ENCODE measurements around the gene USP6NL. TPM values are rescaled to one million over a fixed set of nuclear protein-coding genes. Genes with fewer than 3 reads are reported as not detected.

USP6NL gene
- total RNA-seq, 1 experiment from 2014 or later, result 11.5 TPM

DNA sequence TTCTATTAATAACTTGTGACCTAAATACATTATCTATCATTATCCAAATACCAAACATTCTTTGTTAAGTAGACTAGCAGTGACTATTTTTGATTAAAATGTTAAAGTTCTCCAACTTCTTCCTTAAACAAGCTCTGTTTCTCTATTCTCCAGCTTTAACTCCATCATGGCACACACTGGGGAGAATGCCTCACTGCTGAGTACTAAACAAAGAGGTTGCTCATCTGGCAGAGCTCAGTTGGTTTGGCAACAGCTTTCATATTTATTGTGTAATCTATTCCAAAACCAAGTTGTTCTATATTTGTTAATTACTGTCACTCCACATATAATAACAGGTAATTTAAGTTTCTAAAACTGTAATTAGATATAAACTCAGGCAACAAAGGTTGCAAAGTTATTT lies 89.6 kb downstream of the USP6NL start:
- H3K27ac ChIP-seq, result no peak overlapping the region
- H3K4me3 ChIP-seq, result no peak overlapping the region
- H3K27me3 ChIP-seq (replicated peaks), result no peaks in the 10 kb centered on the region
- no peak for DNase-seq (ENCODE audit: low read depth in 1 of 2, low spot score in 2 of 2)
- no peaks in the 10 kb centered on the region for H3K9me3 ChIP-seq (replicated peaks)
- H3K4me1 ChIP-seq (replicated peaks), result no peaks in the 10 kb centered on the region
- no peaks in the 10 kb centered on the region for H3K36me3 ChIP-seq

DNA sequence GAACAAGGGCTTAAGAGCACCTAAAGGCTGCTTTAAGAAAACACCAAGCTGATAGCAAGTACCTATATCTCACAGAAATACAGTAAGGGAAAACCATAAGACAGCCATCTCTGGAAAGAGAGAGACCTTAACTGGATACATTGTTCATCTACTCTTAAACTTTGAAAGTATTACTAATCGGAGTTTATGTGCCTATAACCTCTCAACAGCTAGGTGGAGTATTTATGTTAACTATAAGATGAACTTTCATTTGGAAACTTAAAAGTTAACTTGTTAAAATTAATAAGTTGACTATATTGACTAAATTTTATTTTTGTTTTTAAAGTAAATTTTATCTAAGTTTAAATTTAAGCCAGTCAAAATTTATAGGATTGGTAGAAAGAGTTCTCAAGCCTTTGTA lies 90.6 kb downstream of the USP6NL start:
- DNase-seq (ENCODE audit: low read depth in 1 of 2, low spot score in 2 of 2), result no peak

DNA sequence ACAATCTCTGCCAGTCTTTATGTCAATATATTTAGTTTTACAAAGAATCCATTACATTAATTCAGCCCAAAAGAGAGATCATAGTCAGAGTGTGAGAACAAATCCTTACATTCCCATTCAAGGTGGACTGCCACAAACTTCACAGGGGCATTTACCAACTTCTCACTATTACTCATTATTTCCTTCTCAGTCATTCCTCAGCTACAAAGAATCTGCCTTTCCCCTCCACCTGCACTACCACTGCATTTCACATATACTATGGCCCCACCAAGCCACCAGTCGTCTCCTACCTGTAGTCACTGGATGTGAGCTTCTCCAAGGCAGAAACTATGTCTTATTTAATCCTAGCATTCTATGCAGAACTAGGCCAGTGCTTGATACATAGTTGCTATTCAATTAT lies 94.3 kb downstream of the USP6NL start:
- Histone ChIP-seq H3K27ac (no peak overlapping the region), H3K36me3 (no peaks in the 10 kb centered on the region), H3K9me3 (replicated peaks) (no peaks in the 10 kb centered on the region), H3K27me3 (replicated peaks) (no peaks in the 10 kb centered on the region), H3K4me3 (no peak overlapping the region), H3K4me1 (replicated peaks) (no peaks in the 10 kb centered on the region)
- no peak for DNase-seq (ENCODE audit: low read depth in 1 of 2, low spot score in 2 of 2)

More for the DNA sequence above, 90.6 kb downstream of the USP6NL start:
- H3K9me3 ChIP-seq (replicated peaks), result no peaks in the 10 kb centered on the region
- H3K36me3 ChIP-seq, result no peaks in the 10 kb centered on the region
- no peak overlapping the region for H3K4me3 ChIP-seq
- no peaks in the 10 kb centered on the region for H3K4me1 ChIP-seq (replicated peaks)
- H3K27me3 ChIP-seq (replicated peaks), result no peaks in the 10 kb centered on the region
- no peak overlapping the region for H3K27ac ChIP-seq

DNA sequence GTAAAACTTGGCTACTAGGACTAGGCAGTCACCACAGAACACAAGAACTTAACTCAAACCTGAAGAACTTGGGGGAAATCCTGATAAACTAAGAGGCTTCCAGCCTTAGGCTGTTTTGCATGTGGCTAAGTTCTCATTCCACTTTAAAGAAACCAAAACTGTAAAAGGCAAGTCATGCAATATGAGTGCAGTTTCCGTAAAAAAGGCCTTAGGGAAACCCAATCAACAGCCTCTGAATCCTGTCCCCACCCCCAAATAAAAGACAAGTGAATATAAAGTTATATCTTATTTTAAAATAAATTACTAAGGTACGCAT lies 95.1 kb downstream of the USP6NL start:
- DNase-seq (ENCODE audit: low read depth in 1 of 2, low spot score in 2 of 2), result no peak
- no peak overlapping the region for H3K4me3 ChIP-seq
- no peak overlapping the region for H3K27ac ChIP-seq
- H3K9me3 ChIP-seq (replicated peaks), result no peaks in the 10 kb centered on the region
- no peaks in the 10 kb centered on the region for H3K4me1 ChIP-seq (replicated peaks)
- H3K27me3 ChIP-seq (replicated peaks), result no peaks in the 10 kb centered on the region
- no peaks in the 10 kb centered on the region for H3K36me3 ChIP-seq

DNA sequence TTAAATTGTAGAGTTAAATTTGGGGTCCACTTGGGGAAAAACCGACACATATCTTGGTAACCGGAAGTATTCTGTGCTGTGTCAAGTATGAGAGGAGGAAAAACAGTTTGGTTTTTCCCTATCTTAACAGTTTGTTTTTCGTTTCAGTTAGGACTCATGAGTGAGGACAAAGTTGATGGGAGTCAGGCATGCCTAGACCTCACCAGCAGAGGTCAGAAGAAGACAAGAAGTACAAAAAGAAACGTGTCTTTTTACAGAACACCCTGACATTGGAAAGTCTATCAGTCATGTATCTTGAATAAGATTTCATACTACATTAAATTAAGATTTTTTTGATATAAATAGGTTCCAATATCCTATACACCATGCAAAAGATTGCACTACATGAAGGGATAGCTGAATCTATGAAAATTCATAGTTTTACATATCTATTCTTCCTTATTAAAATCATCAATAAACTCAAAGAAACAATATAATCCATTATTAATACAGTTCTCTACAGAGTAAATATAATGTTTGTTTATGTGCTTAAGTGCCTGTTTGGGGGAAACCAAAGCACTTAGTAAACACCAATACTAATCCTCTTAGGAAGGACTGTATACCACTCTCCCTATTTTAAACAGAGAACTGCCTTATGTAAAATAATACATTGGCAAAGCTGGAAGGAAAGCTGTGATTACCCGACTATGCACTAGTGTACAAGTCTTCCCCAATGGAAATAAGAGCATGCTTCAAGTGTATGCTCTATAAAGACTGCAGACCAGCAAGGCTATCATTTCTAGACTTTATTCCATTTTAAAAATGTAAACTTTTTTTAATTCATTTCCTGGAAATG lies 95.6 kb downstream of the USP6NL start:
- H3K4me3 ChIP-seq, result no peak overlapping the region
- no peaks in the 10 kb centered on the region for H3K36me3 ChIP-seq
- H3K27me3 ChIP-seq (replicated peaks), result no peaks in the 10 kb centered on the region
- H3K27ac ChIP-seq, result no peak overlapping the region
- no peaks in the 10 kb centered on the region for H3K9me3 ChIP-seq (replicated peaks)
- DNase-seq (ENCODE audit: low read depth in 1 of 2, low spot score in 2 of 2), result peak in 1 of 2 experiments; percentile 32
- H3K4me1 ChIP-seq (replicated peaks), result no peaks in the 10 kb centered on the region

DNA sequence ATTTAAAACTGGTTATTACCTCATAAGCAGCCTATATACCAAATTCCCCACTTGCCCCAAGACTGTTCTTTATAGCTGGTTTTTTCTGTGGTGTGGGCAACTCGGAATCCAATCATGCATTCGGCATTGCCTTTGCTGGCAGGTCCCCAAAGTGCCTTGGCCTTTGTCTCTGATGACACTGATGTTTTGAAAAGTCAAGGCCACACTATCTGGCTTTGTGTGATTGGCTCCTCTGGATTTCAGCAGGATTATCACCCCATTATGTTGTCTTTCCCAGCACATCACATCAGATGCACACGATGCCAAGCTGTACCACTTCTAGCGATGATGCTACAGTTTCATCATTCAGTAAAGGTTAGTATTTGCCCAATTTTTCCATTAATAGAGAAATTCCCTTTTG lies 97.7 kb downstream of the USP6NL start:
- no peaks in the 10 kb centered on the region for H3K4me1 ChIP-seq (replicated peaks)
- no peaks in the 10 kb centered on the region for H3K9me3 ChIP-seq (replicated peaks)
- no peak for DNase-seq (ENCODE audit: low read depth in 1 of 2, low spot score in 2 of 2)
- no peaks in the 10 kb centered on the region for H3K27me3 ChIP-seq (replicated peaks)
- H3K36me3 ChIP-seq, result no peaks in the 10 kb centered on the region
- no peak overlapping the region for H3K27ac ChIP-seq
- H3K4me3 ChIP-seq, result no peak overlapping the region

DNA sequence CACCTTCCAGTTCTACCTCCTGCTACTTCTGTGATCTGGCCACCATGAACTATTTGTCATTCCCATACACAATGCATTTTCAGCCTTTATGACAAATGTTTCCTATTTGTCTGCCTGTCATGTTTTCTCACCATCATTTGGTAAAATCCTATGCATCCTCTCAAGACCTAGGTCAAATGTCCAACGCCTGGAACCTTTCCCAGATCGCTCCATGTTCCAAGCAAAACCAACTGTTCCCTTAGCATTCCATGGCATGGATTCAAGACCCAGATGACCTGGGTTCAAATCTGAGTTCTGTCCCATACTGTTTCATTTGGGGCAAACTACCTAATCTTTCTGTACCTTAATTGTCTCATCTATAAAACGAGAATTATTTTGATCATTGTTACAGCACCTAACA lies 98.9 kb downstream of the USP6NL start:
- Histone ChIP-seq H3K27ac (no peak overlapping the region), H3K9me3 (replicated peaks) (no peaks in the 10 kb centered on the region), H3K4me3 (no peak overlapping the region), H3K36me3 (no peaks in the 10 kb centered on the region), H3K4me1 (replicated peaks) (no peaks in the 10 kb centered on the region), H3K27me3 (replicated peaks) (no peaks in the 10 kb centered on the region)
- DNase-seq (ENCODE audit: low read depth in 1 of 2, low spot score in 2 of 2), result no peak

DNA sequence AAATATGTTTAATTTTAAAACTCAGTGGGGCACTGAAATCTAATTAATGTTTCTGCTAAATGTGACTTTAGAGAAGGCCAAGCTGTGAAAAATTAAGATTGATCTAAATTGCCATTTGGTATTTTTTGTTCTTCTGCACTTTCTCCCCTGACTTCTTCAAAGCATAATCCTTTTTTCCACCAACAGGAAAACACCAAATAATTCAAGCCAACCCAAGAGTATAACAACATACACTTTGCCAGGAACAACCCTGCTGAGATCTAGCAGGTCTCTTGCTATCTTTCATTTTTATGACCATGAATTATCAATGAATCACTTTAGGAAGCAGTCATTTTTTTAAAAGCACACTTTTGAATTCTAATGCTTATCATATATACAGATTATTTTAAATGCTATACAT lies 100.1 kb downstream of the USP6NL start:
- Histone ChIP-seq H3K27ac (no peak overlapping the region), H3K4me1 (replicated peaks) (no peaks in the 10 kb centered on the region), H3K27me3 (replicated peaks) (no peaks in the 10 kb centered on the region), H3K9me3 (replicated peaks) (no peaks in the 10 kb centered on the region), H3K36me3 (no peaks in the 10 kb centered on the region), H3K4me3 (no peak overlapping the region)
- no peak for DNase-seq (ENCODE audit: low read depth in 1 of 2, low spot score in 2 of 2)

DNA sequence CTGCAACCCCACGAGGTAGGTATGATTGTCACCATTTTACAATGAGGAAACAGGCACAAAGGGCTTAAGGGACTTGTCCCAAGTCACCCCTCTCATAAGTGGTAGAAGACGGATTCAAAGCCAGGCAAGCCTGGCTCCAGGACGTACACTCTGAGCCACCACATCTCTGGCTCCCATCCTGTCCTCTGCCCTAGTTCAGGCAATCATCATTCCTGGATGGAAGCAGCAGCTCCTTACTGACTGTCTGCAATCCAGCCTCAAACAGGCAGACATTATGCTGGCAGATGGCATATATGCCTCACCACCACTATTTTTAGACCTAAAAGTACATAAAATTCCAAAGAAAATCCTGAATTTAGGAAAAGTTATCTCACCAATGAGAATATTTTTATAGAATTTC lies 100.7 kb downstream of the USP6NL start:
- Histone ChIP-seq H3K4me1 (replicated peaks) (no peaks in the 10 kb centered on the region), H3K4me3 (no peak overlapping the region), H3K27me3 (replicated peaks) (no peaks in the 10 kb centered on the region), H3K27ac (no peak overlapping the region), H3K36me3 (no peaks in the 10 kb centered on the region), H3K9me3 (replicated peaks) (no peaks in the 10 kb centered on the region)
- no peak for DNase-seq (ENCODE audit: low read depth in 1 of 2, low spot score in 2 of 2)

DNA sequence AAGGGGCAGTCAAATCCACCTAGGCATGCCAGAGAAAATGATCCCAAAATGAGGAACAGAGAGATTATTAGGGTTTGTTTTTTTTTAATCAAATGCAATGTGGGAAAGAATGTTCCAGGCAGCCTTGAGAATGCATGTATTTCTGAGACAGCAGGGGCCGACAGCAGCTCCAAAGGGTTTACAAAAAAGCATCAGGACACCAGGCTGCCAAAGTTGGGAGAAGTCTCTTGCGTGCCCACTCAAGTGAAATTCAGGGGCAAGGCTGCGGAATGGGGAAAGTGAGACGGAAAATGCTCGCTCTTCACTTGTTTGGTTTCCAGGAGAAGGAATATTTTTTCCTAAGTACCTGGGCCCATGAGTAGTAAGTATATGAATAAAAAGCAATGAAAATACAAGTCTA lies 101.2 kb downstream of the USP6NL start:
- no peaks in the 10 kb centered on the region for H3K36me3 ChIP-seq
- no peaks in the 10 kb centered on the region for H3K9me3 ChIP-seq (replicated peaks)
- no peak overlapping the region for H3K27ac ChIP-seq
- H3K4me1 ChIP-seq (replicated peaks), result no peaks in the 10 kb centered on the region
- no peak overlapping the region for H3K4me3 ChIP-seq
- DNase-seq (ENCODE audit: low read depth in 1 of 2, low spot score in 2 of 2), result no peak
- no peaks in the 10 kb centered on the region for H3K27me3 ChIP-seq (replicated peaks)

DNA sequence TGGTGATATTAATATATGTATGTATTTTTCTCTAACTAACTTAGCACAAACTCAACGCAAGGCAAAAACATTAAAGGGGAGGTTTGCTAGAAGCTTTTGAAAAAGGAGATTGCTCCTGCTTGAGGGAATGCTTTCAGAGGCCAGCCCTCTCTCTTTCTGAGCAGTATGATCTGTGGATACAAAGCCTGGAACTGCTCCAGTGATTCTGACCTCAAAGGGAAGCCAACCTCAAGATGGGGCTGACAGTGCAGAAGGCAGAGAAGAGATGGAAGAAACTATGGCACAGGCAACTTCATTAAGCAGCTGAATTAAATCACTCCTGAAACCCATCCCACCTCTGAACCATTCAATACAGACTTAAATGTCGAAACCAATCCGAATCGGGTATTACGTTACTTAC lies 102.4 kb downstream of the USP6NL start:
- no peaks in the 10 kb centered on the region for H3K27me3 ChIP-seq (replicated peaks)
- no peak for DNase-seq (ENCODE audit: low read depth in 1 of 2, low spot score in 2 of 2)

DNA sequence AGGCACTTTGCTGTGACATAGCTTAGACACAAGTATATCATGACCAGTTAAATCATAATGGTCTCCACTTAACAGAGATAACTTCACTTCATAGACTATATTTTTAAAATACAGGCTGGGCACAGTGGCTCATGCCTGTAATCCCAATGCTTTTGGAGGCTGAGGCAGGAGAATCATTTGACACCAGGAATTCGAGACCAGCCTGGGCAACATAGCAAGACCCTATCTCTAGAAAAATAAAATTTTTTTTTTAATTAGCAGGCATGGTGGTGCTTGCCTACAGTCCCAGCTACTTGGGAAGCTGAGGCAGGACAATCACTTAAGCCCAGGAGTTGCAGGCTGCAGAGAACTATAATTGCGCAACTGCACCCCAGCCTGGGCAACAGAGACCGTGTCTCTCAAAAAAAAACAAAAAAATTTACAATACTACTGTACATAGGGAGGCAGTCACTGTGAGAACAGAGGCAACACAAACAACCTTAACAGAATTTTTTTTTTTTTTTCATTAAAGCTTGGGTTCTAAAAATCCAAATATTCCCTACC lies 105.1 kb downstream of the USP6NL start:
- Histone ChIP-seq H3K27ac (no peak overlapping the region), H3K9me3 (replicated peaks) (no peaks in the 10 kb centered on the region), H3K4me3 (no peak overlapping the region), H3K36me3 (no peaks in the 10 kb centered on the region), H3K4me1 (replicated peaks) (no peaks in the 10 kb centered on the region), H3K27me3 (replicated peaks) (no peaks in the 10 kb centered on the region)
- DNase-seq (ENCODE audit: low read depth in 1 of 2, low spot score in 2 of 2), result no peak

More for the DNA sequence above, 102.4 kb downstream of the USP6NL start:
- no peak overlapping the region for H3K27ac ChIP-seq
- H3K9me3 ChIP-seq (replicated peaks), result no peaks in the 10 kb centered on the region
- no peak overlapping the region for H3K4me3 ChIP-seq
- H3K36me3 ChIP-seq, result no peaks in the 10 kb centered on the region
- no peaks in the 10 kb centered on the region for H3K4me1 ChIP-seq (replicated peaks)

DNA sequence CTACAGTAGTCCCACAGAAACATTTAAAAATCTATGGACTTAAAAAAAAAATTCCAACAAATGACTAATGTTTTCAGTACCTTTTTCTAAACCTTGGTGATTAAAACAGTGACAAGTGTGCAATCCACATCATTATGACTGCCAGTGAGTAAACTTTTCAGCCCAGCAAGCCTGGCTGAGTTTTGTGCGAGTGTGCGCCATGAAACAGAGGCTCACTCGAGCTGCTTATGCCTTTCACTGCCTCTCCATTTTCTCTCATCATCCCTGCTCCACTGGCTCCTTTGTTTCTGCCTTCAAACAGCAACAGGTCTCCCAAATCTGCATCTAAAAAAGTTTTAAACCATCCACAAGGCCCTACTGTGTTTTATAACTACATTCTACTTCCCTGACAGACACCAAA lies 105.8 kb downstream of the USP6NL start:
- no peak for DNase-seq (ENCODE audit: low read depth in 1 of 2, low spot score in 2 of 2)
- H3K4me3 ChIP-seq, result no peak overlapping the region
- H3K36me3 ChIP-seq, result no peaks in the 10 kb centered on the region
- H3K9me3 ChIP-seq (replicated peaks), result no peaks in the 10 kb centered on the region
- no peaks in the 10 kb centered on the region for H3K27me3 ChIP-seq (replicated peaks)
- H3K27ac ChIP-seq, result no peak overlapping the region
- H3K4me1 ChIP-seq (replicated peaks), result no peaks in the 10 kb centered on the region

DNA sequence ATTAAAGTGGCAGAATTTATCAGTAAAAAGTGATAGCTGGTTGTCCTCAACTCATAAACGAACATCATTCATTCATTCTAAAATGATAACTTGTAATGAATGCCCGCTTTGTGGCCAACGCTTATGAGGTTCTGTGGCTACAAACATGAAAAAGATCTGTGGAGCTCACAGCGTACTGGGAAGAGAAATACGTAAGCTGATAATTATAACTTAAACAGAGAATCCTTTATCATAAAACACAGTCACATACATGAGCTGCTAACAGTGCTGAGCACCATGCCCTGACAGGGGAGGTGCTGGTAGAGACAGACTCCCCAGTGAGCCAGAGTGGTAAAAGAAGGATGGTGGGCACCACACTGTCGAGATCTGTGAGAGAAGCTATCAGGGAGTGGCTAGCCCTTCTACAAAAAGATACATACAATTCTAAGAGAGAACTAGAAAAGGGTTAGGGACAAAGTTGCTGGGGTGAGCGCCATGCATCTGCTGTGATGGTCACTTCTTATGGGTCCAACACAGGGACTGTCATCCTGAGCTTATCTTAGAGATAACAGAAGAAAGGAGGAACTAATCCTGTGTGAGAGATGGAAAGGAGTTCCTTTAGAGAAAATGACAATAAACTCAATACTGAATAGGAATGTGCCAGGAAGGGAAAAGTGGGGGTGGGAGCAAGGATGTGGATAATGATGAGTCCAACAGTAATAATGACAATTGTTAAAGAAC lies 106.7 kb downstream of the USP6NL start:
- no peak overlapping the region for H3K4me3 ChIP-seq
- H3K9me3 ChIP-seq (replicated peaks), result no peaks in the 10 kb centered on the region
- H3K4me1 ChIP-seq (replicated peaks), result no peaks in the 10 kb centered on the region
- no peaks in the 10 kb centered on the region for H3K36me3 ChIP-seq
- H3K27me3 ChIP-seq (replicated peaks), result no peaks in the 10 kb centered on the region
- H3K27ac ChIP-seq, result no peak overlapping the region
- no peak for DNase-seq (ENCODE audit: low read depth in 1 of 2, low spot score in 2 of 2)
